ENCODE measurements around the gene DECR2. TPM values are rescaled to one million over a fixed set of nuclear protein-coding genes. Genes with fewer than 3 reads are reported as not detected.
"Not testable (repeated sequence)": the region's sequence is repeated elsewhere in the genome, so short reads cannot be mapped to it uniquely, and the experiment has no call there.

The DECR2 gene
- total RNA-seq, 1 experiment from 2014 or later = 5.9 TPM

DNA sequence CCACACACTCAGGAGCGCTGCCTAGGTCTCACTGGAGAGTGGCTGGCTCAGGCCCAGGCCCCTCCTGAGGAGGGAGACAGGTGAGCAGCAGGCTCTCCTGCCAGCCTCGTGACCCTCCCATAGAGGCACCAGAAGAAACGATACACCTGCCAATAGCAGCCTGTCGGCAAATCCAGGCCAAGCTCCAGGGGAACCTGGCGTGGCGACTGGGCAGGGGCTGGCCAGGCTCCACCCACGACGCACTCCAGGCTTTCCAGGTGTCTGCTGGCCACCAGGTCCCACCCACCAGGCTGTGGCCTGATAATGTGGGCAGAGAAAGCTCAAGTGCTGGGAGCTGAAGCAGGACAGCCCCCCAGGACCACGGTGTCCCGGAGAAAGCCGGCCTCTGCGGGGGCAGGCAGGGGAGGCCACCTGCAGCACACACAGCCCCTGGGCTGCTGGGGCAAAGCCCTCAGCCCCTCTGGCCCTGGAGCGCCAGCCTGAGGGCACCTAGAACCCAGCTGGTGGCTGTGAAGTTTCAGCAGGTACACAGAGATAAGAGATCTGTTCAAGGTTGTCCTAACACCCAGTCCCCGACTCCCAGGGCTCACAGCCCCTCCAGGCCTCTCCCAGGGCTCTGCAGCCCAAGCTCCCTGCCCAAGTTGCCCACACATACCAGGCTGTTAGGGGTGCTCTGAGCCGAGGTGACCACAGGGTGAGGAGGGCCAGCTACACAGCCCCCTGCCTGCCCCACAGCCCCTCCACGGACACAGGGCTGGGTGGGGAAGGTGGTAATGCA, 22.3 kb upstream of the DECR2 start:
- DNase-seq (ENCODE audit: low spot score) = no peak

DNA sequence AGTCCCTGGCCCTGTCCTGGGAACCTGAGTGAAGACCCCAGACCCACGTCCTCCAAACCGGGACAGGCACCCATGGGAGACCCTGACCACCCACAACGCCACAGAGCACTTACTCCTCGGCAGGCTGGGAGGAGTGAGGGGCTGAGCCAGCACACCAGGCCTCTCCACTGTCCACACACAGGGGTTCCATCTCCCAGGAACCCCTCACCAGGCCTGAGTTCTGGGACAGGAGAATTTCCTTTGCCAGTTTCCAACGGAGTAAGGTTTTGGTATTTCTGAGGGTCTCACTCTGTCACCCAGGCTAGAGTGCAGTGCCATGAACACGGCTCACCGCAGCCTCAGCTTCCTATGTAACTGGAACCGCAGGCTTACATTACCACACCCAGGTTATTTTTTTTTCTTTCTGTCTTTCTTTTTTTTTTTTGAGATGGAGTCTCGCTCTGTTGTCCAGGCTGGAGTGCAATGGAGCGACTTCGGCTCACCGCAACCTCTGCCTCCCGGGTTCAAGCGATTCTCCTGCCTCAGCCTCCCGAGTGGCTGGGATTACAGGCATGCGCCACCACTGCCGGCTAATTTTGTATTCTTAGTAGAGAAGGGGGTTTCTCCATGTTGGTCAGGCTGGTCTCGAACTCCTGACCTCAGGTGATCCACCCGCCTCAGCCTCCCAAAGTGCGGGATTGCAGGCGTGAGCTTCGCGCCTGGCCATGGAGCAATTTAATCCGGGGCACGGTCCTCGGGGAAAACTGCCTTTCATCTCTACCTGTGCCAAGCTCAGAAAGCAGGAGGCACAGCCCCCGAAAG, 21.5 kb upstream of the DECR2 start:
- DNase-seq (ENCODE audit: low spot score) = no peak

GRCh38 chr16:380762-381011, 21.0 kb upstream of the DECR2 start:
- no peak for DNase-seq (ENCODE audit: low spot score)

DNA sequence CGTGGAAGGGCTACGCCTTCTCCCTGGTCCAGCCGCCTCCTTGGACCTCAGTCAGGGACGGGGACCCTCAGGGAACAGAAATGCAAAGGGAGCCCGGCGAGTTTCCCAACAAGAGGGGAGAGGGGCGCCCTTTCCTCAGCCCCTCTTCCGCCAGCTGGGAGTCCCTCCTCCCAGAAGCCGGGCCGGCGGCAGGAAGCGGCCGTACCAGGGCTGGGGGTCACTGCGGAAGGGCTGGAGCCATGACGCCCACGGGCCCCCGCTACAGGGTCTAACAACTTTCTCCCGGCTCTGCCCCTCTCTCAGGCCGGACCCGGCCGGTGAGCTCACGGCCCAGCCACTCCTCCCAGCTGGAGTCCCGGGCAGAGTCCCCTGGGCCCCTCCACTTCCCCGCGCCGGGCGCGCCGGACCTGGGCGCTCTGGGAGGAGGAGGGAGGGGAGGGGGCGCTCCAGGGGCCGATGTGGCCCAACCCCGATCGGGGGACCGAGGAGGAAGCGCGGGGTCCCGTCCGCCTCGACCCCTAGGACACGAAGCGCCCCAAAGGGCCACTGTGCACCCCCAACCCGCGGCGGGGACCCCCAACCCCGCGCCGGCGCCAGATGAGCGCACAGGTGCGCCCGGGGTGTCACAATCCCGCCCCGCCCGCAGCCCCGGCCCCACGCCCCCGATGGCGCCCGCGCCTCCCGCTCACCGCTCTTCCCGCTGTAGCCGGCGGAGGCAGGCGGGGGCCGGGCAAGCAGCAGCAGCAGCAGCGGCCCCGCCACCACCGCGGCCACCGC, 20.5 kb upstream of the DECR2 start:
- DNase-seq (ENCODE audit: low spot score) = no peak

DNA sequence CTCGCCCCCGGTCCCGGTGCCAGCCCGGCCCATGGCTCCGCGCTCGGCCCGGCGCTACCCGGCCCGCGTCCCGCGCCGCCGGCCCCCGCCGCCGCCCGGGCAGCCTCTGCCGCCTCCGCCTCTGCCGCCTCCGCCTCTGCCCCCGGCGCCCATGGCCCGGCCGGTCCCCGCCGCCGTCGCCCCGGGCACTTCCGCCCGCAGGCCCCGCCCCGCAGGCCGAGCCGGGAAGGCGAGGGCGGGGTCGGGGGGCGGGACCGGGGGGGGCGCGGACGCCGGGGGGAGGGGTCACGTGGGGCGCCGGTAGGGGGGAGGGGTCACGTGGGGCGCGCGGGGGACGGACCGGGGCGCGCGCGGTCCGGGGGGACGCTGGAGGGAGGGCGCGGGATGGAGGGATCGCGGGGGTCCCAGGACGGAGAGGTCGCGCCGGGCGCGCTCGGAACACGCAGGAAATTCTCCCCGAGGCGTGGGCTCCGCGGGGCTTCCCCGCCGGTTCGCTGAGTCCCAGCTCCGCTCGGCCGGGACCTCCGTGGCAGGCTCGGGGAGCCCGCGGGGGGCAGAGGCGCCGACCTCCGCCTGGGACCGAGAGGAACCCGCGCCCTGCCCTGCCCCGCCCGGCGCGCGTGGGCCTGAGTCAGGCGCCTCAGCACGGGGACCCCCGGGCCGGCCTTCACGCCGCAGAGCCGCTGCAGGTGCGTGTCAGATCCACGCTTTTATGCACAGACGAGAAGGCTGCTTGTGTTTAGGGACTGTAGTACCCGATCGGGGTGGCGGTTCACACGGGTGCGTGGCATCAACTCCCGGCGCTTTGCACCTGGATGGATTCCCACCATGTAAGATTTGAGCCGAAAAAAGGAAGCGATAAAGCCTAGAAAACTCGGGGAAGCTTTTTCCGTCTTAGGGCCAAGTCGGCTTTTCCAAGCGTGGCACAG, 19.6 kb upstream of the DECR2 start, which contains the start of gene PGAP6:
Gene PGAP6, minus strand, starts transcription at position 190 of the 929 bp plus-strand sequence. Its CDS starts 157 bp downstream, at position 33.
- no peak for DNase-seq (ENCODE audit: low spot score)

DNA sequence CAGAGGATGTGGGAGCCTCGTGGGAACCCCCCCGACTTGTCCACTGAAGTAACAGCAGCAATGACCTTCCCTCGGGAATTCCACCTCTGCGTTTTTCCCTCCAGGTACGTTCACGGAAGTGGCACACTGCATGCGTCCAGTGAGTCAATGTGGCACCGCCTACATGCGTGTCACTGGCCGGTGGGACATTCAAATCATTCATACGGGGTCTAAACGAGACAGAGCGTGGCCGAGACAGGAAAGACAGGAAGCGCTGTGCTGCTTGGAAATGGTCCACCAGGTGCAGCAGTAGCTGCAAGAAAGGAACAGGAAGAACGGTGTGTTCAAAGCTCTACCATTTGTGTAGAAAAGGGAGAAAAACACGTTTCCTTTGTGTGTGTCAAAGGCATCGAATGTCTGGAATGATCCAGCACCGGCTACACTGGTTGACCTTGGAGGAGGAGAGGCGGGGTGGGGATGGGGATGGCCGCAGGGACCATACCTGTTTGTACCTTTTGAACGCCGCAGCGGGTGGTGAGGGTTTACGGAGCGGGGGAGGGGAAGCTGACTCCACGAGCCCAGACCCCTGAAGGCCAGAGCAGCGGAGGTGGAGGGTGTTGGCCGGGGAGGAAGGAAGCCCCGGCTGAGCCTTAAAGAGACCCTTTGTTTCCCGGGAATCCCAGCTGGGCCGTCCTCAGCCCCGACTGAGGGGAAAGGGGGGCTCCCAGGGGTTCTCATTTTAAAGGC, 18.2 kb upstream of the DECR2 start:
- no peak for DNase-seq (ENCODE audit: low spot score)

GRCh38 chr16:386641-387156, 15.0 kb upstream of the DECR2 start:
- no peak for DNase-seq (ENCODE audit: low spot score)

GRCh38 chr16:387761-388666, 13.7 kb upstream of the DECR2 start:
- DNase-seq (ENCODE audit: low spot score) = not testable (repeated sequence)

- DNase-seq (ENCODE audit: low spot score) = no peak
Observed at GRCh38 chr16:389352-389751, 12.3 kb upstream of the DECR2 start.

GRCh38 chr16:391885-392335, 9.8 kb upstream of the DECR2 start:
- no peak for DNase-seq (ENCODE audit: low spot score)

DNA sequence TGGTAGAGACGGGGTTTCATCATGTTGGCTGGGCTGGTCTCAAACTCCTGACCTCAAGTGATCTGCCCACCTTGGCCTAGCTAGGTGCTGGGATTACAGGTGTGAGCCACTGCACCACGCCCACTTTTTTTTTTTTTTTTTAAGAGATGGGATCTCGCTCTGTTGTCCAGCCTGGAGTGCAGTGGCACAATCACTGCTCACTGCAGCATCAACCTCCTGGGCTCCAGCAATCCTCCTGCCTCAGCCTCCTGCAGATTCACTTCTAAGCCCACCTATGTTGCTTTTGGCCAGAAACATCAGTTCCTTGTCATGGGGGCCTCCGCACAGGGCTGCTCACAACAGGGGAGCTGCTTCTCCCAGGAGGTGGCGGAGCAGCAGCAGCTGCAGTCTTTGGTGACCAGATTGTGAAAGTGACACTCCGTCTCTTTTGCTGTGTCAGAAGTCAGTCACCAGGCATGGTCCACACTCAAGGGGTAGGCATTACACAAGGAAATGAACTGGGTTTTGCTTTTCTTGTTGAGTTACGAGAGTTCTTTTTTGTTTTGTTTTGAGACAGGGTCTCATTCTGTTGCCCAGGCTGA, 9.1 kb upstream of the DECR2 start:
- DNase-seq (ENCODE audit: low spot score) = no peak

DNA sequence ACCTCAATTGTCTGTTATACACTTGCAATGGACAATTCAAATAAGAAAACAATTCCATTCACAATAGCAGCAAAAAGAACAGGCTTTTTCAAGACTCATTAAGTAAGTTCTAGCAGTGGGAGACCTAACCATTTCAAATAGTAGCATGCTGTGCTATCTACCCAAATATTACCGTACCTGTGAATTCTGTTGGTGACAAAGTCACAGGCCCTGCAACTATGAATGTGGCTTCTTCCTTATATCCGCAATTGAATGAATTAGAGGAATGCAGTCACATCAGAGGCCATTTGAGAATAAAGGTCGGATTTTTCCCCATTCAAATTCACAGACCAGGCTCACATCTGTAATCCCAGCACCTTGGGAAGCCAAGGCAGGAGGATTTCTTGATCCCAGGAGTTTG, 5.5 kb upstream of the DECR2 start:
- no peak for DNase-seq (ENCODE audit: low spot score)

DNA sequence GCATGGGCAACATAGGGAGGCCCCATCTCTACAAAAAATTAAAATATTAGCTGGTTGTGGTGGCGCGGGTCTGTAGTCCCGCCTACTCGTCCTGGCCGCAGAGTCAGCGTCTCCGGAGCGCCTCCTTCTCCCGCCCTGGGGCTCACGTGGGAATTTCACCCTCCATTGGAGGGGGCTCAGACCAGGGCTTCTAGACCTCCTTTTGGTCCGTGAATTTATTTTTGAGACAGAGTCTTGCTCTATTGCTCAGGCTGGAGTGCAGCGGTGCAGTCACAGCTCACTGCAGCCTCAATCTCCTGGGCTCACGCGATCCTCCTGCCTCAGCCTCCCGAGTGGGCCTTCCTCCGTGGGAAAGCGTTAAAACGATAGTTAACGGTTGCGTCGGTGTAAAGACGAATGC, 5.1 kb upstream of the DECR2 start:
- no peak for DNase-seq (ENCODE audit: low spot score)

DNA sequence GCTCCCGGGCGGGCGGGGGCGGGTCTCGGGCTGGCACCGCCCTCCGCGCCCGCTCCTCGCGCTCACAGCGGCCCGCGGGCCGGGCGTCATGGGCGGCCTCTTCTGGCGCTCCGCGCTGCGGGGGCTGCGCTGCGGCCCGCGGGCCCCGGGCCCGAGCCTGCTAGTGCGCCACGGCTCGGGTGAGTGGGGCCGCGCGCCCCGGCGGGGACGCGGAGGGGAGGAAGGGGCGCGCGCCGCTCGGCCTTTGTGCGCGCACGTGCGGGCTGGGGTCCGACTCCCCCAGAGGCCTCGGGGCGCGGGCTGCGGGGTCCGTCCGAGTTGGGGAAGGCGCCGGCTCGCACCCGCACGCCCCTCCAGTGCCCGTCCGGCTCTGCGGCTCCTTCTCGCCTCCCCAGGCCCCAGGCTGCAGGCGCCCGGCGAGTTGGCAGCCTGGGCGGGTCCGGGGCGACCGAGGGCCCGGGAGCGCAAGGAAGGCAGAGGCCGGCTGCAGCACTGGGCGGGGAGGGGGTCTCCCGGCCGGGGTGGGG, 4.5 kb upstream of the DECR2 start, which contains the start of gene NME4:
Gene NME4, plus strand, starts transcription at position 65 of the 527 bp plus-strand sequence. Its CDS starts 24 bp downstream, at position 89.
- DNase-seq (ENCODE audit: low spot score) = no peak

GRCh38 chr16:397736-398332, 3.9 kb upstream of the DECR2 start:
- DNase-seq (ENCODE audit: low spot score) = no peak

DNA sequence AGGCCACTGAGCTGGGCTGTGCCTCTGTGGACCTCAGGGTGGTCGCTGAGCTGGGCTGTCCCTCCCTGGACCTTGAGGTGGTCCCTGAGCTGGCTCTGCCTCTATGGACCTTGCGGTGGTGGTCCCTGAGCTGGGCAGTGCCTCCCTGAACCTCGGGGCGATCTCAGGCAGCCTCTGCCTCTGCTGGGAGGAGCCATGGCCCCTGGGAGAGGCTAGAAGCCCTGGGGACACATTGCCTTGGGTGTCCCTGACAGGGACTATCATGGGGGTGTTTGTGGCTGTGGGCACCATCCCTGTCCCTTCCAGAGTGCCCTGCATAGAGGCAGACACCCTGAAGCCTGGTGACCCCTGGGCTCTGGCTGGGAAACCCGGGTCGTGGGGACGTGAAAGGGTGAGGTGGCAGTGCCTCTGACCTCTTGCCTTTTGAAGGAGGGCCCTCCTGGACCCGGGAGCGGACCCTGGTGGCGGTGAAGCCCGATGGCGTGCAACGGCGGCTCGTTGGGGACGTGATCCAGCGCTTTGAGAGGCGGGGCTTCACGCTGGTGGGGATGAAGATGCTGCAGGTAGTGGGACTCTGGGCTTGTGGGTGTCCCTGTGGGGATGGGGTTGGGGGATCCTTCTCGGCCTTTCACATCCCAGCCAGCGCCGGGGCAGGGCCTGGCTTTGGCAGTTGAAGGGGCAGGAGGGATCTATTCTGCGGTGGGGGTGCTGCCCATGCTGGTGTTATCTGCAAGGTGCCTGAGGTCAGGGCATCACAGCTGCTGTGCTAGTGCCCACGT, 2.9 kb upstream of the DECR2 start:
- no peak for DNase-seq (ENCODE audit: low spot score)

- DNase-seq (ENCODE audit: low spot score) = no peak
Observed at GRCh38 chr16:399340-400019, 2.2 kb upstream of the DECR2 start.
